WTC11 (cell line): ENCODE measurements around the gene RAPGEF1.

Experiments
- FOXK1 ChIP-seq: sonication (generic); formaldehyde crosslinking; IDR thresholded peaks from 2 replicates; pipeline ENCODE4 v1.8.0; 2022; ENCODE audit warnings: mild to moderate bottlenecking, moderate library complexity, missing genetic modification reagents
- MXD4 ChIP-seq: fragments of 250-450 bp; sonication (Bioruptor Pico); IDR thresholded peaks from 2 replicates; pipeline ENCODE4 v1.8.0; 2021; ENCODE audit warnings: mild to moderate bottlenecking, moderate library complexity, borderline replicate concordance
- USF2 ChIP-seq: sonication (generic); formaldehyde crosslinking; IDR thresholded peaks from 2 replicates; pipeline ENCODE4 v1.8.1; 2023; ENCODE audit warnings: mild to moderate bottlenecking, missing genetic modification reagents, moderate library complexity

GRCh38 chr9:131677444-131678180 is 62.3 kb downstream of the RAPGEF1 start:
- TF ChIP-seq FOXK1 (CRISPR knock-in tag) = no peak
- no peak for TF ChIP-seq MXD4 (CRISPR knock-in tag)
- TF ChIP-seq USF2 (CRISPR knock-in tag) = no peak
